Central memory CD8-positive, alpha-beta T cell (primary cell): Measurements from ENCODE around the gene CYP1B1.

Source experiments
- ATAC-seq: fragments of 150-1000 bp; cut with Tn5 transposase; replicated peaks from 2 replicates; pipeline ENCODE4 v1.10.0; 2022; ENCODE audit warnings: mild to moderate bottlenecking, moderate FRiP score, moderate number of reproducible peaks; ENCODE audit not compliant: poor library complexity, severe bottlenecking; ENCODE audit errors: extremely low read depth
- DNase-seq, 2 donors: peaks; one replicate each; pipeline ENCODE4 v3.0.0; 2021; ENCODE audit warnings: low spot score in 2 of 2
- H3K27ac Mint-ChIP-seq: one replicate; pipeline ENCODE4 v1.8.0; 2022; ENCODE audit warnings: low read depth, mild to moderate bottlenecking, moderate library complexity, mixed read lengths
- H3K27me3 Mint-ChIP-seq: one replicate; pipeline ENCODE4 v1.8.0; 2022; ENCODE audit warnings: mixed read lengths
- H3K36me3 Mint-ChIP-seq: one replicate; pipeline ENCODE4 v1.8.0; 2022; ENCODE audit warnings: mild to moderate bottlenecking, moderate library complexity, mixed read lengths; ENCODE audit not compliant: insufficient read depth
- H3K4me1 Mint-ChIP-seq: one replicate; pipeline ENCODE4 v1.8.0; 2022; ENCODE audit warnings: mixed read lengths
- H3K4me3 Mint-ChIP-seq: one replicate; pipeline ENCODE4 v1.8.0; 2022; ENCODE audit warnings: mild to moderate bottlenecking, moderate library complexity, mixed read lengths
- H3K9me3 Mint-ChIP-seq: one replicate; pipeline ENCODE4 v1.8.0; 2022; ENCODE audit warnings: mixed read lengths

The CYP1B1 gene

DNA sequence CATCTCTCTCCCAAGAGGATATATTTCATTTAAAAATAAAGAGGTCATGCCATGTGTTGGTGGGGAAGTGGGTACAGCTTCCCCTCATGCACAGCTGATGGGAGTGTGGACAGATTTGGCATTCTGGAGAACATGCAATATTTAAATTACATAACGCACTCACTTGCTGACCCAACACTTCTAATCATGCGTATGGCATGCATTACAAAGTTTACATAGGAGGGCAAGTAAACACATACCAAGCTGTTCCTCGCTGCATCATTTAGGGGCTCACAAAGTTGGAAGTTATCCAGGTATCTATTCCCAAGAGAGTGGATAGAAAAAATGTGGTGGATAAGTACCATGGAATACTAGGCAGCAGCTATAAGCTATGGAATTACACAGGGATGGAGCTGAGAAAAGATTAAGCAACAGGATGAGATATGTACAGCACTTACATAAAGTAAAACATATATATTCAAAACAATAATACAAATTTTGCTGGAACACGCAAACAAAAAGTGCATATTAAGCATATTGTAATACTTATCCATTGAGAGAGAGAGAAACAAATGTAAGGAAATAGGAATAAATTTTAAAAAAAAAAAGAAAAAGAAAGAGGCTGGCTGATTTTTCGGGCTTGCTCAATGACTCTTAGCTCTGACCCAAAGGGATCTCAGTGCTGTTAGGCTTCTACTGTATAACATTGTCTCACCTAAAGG, 11.0 kb downstream of the CYP1B1 start:
- no peak for ATAC-seq
- Mint-ChIP-seq H3K36me3 (no peaks in the 10 kb centered on the region), H3K9me3 (no peaks in the 10 kb centered on the region), H3K4me3 (no peak overlapping the region), H3K27ac (no peak overlapping the region), H3K27me3 (peaks cover 27% of the 10 kb centered on the region), H3K4me1 (no peaks in the 10 kb centered on the region)
- no peak for DNase-seq

DNA sequence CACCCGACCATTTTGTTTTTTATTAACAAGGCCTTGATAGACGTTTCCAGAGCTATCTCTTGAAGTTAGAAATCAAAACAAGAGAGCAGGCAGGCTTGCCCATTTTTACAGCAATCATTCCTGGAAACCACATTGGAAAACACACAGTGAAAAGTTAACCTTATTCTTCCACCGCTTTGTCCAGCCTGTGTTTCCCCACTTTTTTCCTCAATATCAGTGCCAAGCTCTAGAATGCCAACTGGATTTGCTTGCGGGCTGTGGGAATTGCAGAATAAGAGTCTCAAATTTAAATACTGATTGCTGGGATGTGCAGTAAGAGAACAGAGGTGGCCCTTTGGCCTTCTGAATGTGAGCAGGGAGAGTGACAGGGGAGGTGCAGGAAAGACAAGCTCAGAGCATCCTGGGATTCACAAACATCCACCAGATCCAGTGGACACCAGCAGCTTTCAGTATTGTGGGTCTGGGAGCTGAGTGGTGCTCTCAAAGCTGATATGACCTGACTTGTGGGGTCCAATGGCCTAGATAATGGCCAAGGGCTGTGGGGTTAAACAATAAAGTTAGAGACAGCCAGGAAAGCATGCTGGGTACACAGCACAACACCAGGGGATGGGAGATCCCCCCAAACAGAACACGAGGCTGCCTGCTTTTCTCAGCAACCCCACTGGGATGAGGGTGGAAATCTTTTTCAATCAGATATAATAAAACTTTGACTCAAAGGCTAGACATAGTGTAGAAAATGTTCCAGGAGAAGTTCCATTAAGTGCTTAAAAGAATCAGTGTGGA, 15.5 kb downstream of the CYP1B1 start:
- Mint-ChIP-seq H3K27ac (no peak overlapping the region), H3K4me3 (no peak overlapping the region), H3K9me3 (no peaks in the 10 kb centered on the region), H3K27me3 (peaks cover 50% of the 10 kb centered on the region), H3K36me3 (no peaks in the 10 kb centered on the region), H3K4me1 (no peaks in the 10 kb centered on the region)
- ATAC-seq = no peak
- no peak for DNase-seq

DNA sequence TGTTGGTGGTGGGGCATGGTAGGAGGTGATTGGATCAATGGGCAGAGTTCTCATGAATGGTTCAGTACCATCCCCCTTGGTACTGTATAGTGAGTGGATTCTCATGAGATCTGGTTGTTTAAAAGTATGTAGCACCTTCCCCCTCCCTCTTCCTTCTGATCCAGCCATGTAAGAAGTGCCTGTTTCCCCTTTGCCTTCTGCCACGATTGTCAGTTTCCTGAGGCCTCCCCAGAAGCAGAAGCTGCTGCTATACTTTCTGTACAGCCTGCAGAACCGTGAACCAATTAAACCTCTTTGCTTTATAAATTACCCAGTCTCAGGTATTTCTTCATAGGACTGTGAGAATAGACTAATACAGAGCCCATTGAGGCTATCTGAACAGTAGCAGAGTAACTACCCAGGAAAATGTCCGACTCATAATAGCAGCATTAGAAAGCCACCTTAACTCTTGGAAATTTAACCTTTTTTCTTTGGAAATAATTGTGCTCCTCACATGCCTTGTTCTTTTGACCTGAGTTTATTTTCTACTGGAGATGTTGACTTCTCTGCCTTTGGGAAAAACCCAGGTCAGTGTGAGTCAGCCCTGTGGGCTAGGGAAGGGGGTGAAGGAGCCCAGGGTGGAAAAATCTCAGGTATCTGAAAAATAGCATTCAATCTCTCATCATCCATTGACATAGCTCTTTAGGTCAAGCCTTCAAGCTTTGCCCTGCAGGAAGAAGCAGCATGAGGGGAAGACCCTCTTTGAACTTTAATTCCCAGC, 18.1 kb downstream of the CYP1B1 start:
- no peak for ATAC-seq
- H3K4me1 Mint-ChIP-seq = no peaks in the 10 kb centered on the region
- H3K27me3 Mint-ChIP-seq = peaks cover 57% of the 10 kb centered on the region
- no peak overlapping the region for H3K4me3 Mint-ChIP-seq
- H3K27ac Mint-ChIP-seq = no peak overlapping the region
- no peaks in the 10 kb centered on the region for H3K36me3 Mint-ChIP-seq
- no peak for DNase-seq
- no peaks in the 10 kb centered on the region for H3K9me3 Mint-ChIP-seq

DNA sequence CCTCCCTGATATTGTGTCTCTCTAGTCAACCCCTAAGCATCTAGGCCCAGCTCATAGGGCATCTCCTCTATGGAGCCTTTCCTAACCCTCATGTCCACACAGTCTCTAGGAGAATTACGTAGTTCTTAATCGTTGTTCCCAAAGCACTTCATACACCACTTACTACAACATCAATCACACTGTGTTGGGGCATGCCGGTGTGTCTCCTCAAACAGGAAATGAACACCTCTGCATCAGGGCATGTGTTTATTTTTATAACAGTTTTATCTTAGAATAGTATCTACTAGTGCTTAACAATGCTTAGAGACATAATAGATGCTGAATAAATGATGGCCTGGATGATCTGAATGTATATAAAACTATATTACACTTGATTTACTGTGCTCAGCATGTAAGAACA, 19.7 kb downstream of the CYP1B1 start:
- Mint-ChIP-seq H3K27ac (no peak overlapping the region), H3K4me3 (no peak overlapping the region), H3K9me3 (no peaks in the 10 kb centered on the region), H3K4me1 (no peaks in the 10 kb centered on the region), H3K27me3 (peaks cover 59% of the 10 kb centered on the region), H3K36me3 (no peaks in the 10 kb centered on the region)
- DNase-seq = no peak
- ATAC-seq = no peak

DNA sequence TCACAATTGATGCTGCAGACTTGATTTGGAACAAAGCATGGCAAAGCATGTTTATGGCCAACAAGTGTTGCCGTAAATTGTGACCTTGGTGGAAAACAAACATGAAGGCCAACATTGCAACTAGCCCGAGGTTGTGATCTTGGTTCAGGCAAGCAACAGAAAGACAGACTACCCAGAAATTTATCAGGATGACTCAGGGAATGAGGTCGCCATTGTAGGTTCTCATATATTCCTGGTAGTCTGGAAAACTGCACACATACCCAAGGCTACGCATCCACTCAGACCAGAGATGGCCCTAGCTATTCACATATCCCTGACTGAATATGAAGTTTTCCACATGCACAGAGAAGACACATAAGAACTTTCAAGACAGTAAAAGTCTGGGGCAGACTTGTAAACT, 30.1 kb downstream of the CYP1B1 start:
- no peak overlapping the region for H3K4me3 Mint-ChIP-seq
- H3K27ac Mint-ChIP-seq = no peak overlapping the region
- ATAC-seq = no peak
- DNase-seq = no peak
- no peaks in the 10 kb centered on the region for H3K4me1 Mint-ChIP-seq
- peaks cover 45% of the 10 kb centered on the region for H3K27me3 Mint-ChIP-seq
- no peaks in the 10 kb centered on the region for H3K9me3 Mint-ChIP-seq
- no peaks in the 10 kb centered on the region for H3K36me3 Mint-ChIP-seq

DNA sequence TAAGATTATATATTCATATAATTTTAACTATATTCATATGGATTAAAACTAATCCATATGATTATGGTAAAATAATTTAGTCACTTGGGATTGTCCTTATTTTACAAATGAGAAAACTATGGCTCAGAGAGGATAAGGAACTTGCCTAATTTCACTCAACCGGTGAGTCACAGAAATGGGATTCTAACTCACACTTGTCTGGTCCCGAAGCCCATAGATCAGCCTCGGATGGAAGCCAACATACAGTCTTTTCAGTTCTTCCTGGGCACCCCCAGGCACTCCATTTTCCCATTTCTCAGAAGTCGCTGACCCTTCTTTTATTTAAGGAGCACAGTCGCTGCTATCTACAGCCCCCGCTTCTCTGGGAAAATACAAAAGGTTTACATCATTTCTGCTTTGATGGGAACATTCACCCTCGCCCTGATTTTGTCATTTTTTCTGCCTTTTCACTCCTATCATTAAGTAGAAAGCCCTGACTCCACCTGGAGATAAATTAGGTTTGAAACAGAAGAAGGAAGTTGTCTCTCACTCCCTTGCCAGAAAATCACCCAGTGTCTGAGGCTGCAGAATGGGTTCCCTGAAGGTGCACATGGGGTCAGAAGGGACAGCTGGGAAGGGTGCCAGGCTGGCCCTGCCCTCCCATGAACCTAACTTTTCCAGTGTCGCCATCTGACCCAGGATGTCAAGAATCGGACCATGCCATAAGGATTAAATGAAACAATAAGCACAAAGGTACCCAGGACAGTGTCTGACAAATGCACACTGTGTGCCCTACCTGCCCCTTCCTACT, 36.6 kb downstream of the CYP1B1 start:
- no peak overlapping the region for H3K4me3 Mint-ChIP-seq
- peaks cover 7% of the 10 kb centered on the region for H3K4me1 Mint-ChIP-seq
- H3K36me3 Mint-ChIP-seq = no peaks in the 10 kb centered on the region
- no peak overlapping the region for H3K27ac Mint-ChIP-seq
- DNase-seq (no peak), ATAC-seq (no peak)
- peaks cover 86% of the 10 kb centered on the region for H3K27me3 Mint-ChIP-seq
- no peaks in the 10 kb centered on the region for H3K9me3 Mint-ChIP-seq

DNA sequence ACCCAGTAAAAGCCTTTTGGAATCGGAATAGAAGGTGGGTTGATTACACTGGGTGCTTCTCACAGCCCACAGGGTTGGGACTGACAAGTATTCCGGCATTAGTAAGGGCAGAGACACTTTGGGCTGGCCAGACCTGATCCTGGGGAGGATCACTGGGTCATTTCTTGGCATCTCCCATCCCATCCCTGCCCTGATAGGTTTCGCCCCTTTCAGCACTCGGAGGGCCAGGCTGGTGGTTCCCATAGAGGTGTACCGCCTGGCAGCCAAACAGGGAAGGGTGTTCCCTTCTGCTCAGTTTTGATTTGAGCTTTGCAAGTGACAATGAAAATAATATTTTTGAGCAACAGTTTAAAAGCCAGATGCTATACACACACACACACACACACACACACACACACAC, 37.3 kb downstream of the CYP1B1 start:
- ATAC-seq = no peak
- Mint-ChIP-seq H3K4me1 (peaks cover 7% of the 10 kb centered on the region), H3K4me3 (no peak overlapping the region), H3K9me3 (no peaks in the 10 kb centered on the region), H3K36me3 (no peaks in the 10 kb centered on the region), H3K27me3 (peaks cover 86% of the 10 kb centered on the region), H3K27ac (no peak overlapping the region)
- DNase-seq = no peak

DNA sequence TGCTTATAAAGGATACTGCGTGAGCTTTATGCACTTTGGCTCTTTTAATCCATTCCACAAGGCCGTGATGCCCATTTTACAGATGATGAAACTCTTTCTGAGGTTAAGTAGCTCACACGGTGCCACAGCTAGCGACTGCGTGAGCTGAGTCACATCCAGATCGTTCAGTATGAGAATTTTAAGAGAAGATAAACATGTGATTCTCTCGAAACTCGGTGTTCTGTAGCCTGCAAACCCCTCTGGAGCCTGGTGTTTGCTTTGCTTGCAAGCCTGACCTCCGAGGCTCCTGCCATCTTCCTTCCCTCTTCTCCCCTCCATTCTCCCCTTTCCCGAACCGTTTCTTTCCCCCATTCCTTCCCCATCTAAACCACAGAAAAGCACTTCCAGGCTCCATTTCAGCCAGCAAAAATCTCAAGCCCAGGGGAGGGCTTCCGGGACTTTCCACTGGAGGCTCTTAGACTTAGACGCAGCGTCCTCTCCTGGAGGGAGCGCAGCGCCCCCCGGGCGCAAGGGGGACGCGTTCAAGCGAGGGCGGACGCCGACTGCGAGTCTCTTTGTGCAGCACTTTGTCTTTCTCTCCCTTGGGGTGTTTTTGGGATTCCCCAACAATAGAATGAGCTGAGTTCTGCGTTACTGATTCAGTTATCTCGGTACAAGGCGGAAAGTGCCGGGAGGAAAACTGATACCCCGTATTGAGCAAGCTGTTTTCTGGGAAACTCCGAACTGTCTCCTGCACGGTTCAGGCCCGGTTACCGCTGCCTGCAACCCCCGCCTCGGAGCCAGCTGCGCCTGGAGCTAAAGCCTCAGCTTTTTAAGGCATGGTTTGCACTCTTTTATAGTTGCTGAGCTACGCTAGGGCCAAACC, 38.0 kb downstream of the CYP1B1 start:
- H3K4me1 Mint-ChIP-seq = peaks cover 7% of the 10 kb centered on the region
- ATAC-seq (no peak), DNase-seq (no peak)
- H3K27ac Mint-ChIP-seq = no peak overlapping the region
- H3K27me3 Mint-ChIP-seq = peaks cover 84% of the 10 kb centered on the region
- H3K4me3 Mint-ChIP-seq = peak overlapping the region; percentile 10
- no peaks in the 10 kb centered on the region for H3K9me3 Mint-ChIP-seq
- H3K36me3 Mint-ChIP-seq = no peaks in the 10 kb centered on the region

DNA sequence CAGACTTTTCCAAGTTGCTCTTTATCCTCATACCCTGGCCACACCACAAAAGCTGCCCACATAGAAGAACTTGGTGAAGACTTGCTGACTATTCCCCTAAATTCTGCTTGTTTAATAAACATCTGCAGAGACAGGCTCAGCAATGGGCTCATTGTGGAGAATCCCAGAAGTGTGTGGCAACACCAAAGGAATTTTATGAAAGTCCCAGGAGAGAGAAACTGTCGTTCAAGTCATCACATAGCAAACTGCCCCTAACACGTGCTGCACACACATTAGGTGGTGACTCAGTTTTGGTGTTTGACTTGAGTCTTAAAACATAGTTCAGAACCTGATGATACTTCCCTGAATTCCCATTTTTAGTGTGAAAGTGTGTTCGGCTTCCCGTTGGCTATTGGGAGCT, 38.6 kb downstream of the CYP1B1 start:
- DNase-seq (no peak), ATAC-seq (no peak)
- Mint-ChIP-seq H3K4me1 (peaks cover 7% of the 10 kb centered on the region), H3K36me3 (no peaks in the 10 kb centered on the region), H3K27ac (no peak overlapping the region), H3K27me3 (peaks cover 79% of the 10 kb centered on the region), H3K4me3 (no peak overlapping the region), H3K9me3 (no peaks in the 10 kb centered on the region)

DNA sequence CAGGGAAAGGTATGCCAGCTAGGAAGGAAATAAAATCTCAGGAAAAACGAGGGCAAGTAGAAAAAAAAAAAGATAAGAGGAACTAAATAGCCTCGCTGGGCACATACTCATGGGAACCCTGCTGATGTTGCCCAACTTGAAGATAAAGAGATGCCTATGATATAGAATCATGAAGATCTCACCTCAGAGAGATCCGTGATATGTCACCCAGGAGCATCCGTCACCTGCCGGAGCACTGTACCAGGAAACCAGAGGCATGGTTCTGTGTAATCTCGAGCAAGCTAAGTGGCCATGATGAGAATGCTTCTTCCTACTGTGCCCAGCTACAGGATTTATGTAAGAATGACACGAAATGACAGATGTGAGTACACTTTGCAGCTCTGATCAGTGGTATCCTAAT, 40.0 kb downstream of the CYP1B1 start:
- Mint-ChIP-seq H3K36me3 (no peaks in the 10 kb centered on the region), H3K27me3 (peaks cover 86% of the 10 kb centered on the region), H3K4me1 (peaks cover 7% of the 10 kb centered on the region), H3K4me3 (no peak overlapping the region), H3K27ac (no peak overlapping the region), H3K9me3 (no peaks in the 10 kb centered on the region)
- DNase-seq = no peak
- no peak for ATAC-seq

DNA sequence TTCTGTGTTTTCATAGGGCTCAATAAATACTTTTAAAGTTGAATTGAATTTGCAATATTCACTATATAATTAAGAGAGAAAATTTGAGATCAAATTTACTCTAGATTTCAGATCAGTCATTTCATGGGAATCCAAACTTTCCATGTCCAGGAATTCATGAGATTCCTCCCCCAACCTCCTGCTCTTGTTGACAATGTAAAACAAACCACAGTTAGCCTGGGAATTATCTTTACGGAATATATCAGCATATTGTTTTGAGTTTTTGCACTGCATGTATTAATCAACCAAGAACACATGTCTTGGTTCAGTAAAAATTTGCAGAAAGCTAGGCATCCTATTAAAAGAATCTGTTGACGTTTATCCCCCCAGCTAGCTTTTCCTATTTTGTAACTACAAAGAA, 42.3 kb downstream of the CYP1B1 start:
- no peaks in the 10 kb centered on the region for H3K36me3 Mint-ChIP-seq
- H3K27ac Mint-ChIP-seq = no peak overlapping the region
- DNase-seq (no peak), ATAC-seq (no peak)
- H3K4me3 Mint-ChIP-seq = no peak overlapping the region
- peaks cover 7% of the 10 kb centered on the region for H3K4me1 Mint-ChIP-seq
- H3K27me3 Mint-ChIP-seq = peaks cover 78% of the 10 kb centered on the region
- H3K9me3 Mint-ChIP-seq = no peaks in the 10 kb centered on the region
